ENCODE data around the gene IWS1. TPM values are rescaled to one million over a fixed set of nuclear protein-coding genes. Genes with fewer than 3 reads are reported as not detected.

The IWS1 gene
- total RNA-seq, 1 experiment from 2014 or later: 70.5 TPM

DNA sequence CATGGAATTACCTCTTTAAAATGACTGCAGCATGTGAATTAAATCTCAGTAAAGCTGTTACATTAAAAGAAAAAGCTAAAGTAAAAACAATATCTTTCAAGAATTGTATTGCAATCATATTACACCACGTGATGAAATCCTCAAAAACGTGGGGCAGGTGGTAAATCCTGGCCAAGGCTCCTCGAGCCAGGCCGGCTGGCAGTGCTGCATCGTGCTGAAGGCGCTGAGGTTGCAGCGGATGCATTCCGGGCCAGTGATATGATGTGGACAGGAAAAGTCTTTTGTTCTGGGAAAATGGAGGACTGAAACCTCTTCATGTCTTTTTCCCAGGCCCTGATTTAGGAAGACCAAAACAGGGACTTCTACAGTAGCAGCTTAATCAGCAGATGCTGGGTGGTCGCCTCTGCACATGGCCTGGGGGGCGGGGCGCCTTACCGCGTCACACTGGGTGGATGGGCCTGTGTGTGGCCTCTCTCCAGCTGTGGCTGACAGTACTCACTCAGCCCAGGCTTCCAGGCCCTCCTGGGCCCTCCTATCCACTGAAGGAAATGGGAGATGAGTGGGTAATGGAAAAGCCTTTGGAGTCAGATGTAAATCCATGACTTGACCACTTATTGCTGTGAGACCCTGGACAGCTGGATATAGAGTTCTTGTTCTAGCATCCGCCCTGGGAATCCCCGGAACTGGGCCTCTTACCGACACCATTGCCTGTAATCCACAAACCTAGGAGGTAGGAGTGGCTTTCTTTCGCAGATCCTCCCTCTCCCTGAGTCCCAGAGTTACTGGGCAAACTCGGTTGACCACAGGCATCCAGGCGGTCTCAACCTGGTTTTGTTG is 62.9 kb downstream of the IWS1 start (continued):
- TF ChIP-seq, protein P1, sequence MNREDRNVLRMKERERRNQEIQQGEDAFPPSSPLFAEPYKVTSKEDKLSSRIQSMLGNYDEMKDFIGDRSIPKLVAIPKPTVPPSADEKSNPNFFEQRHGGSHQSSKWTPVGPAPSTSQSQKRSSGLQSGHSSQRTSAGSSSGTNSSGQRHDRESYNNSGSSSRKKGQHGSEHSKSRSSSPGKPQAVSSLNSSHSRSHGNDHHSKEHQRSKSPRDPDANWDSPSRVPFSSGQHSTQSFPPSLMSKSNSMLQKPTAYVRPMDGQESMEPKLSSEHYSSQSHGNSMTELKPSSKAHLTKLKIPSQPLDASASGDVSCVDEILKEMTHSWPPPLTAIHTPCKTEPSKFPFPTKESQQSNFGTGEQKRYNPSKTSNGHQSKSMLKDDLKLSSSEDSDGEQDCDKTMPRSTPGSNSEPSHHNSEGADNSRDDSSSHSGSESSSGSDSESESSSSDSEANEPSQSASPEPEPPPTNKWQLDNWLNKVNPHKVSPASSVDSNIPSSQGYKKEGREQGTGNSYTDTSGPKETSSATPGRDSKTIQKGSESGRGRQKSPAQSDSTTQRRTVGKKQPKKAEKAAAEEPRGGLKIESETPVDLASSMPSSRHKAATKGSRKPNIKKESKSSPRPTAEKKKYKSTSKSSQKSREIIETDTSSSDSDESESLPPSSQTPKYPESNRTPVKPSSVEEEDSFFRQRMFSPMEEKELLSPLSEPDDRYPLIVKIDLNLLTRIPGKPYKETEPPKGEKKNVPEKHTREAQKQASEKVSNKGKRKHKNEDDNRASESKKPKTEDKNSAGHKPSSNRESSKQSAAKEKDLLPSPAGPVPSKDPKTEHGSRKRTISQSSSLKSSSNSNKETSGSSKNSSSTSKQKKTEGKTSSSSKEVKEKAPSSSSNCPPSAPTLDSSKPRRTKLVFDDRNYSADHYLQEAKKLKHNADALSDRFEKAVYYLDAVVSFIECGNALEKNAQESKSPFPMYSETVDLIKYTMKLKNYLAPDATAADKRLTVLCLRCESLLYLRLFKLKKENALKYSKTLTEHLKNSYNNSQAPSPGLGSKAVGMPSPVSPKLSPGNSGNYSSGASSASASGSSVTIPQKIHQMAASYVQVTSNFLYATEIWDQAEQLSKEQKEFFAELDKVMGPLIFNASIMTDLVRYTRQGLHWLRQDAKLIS (CRISPR knock-in tag; IDR thresholded peaks at IDR 0.05; ENCODE audit: borderline replicate concordance): no peak
- TF ChIP-seq, protein P2, sequence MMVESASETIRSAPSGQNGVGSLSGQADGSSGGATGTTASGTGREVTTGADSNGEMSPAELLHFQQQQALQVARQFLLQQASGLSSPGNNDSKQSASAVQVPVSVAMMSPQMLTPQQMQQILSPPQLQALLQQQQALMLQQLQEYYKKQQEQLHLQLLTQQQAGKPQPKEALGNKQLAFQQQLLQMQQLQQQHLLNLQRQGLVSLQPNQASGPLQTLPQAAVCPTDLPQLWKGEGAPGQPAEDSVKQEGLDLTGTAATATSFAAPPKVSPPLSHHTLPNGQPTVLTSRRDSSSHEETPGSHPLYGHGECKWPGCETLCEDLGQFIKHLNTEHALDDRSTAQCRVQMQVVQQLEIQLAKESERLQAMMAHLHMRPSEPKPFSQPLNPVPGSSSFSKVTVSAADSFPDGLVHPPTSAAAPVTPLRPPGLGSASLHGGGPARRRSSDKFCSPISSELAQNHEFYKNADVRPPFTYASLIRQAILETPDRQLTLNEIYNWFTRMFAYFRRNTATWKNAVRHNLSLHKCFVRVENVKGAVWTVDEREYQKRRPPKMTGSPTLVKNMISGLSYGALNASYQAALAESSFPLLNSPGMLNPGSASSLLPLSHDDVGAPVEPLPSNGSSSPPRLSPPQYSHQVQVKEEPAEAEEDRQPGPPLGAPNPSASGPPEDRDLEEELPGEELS (CRISPR knock-in tag; IDR thresholded peaks at IDR 0.05): peak; percentile 63; the same call in 1 of the 2 replicates
- TF ChIP-seq ZNF121 (CRISPR knock-in tag; IDR thresholded peaks at IDR 0.05): peak; percentile 50; the same call in 1 of the 2 replicates
- no peak for TF ChIP-seq ZNF671 (CRISPR knock-in tag; IDR thresholded peaks at IDR 0.05)
- TF ChIP-seq, protein P3, sequence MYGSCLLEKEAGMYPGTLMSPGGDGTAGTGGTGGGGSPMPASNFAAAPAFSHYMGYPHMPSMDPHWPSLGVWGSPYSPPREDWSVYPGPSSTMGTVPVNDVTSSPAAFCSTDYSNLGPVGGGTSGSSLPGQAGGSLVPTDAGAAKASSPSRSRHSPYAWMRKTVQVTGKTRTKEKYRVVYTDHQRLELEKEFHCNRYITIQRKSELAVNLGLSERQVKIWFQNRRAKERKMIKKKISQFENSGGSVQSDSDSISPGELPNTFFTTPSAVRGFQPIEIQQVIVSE (CRISPR knock-in tag; IDR thresholded peaks at IDR 0.05; ENCODE audit: borderline replicate concordance): no peak
- TF ChIP-seq SMAD4 (CRISPR knock-in tag; IDR thresholded peaks at IDR 0.05): no peak
- TF ChIP-seq, protein P4, sequence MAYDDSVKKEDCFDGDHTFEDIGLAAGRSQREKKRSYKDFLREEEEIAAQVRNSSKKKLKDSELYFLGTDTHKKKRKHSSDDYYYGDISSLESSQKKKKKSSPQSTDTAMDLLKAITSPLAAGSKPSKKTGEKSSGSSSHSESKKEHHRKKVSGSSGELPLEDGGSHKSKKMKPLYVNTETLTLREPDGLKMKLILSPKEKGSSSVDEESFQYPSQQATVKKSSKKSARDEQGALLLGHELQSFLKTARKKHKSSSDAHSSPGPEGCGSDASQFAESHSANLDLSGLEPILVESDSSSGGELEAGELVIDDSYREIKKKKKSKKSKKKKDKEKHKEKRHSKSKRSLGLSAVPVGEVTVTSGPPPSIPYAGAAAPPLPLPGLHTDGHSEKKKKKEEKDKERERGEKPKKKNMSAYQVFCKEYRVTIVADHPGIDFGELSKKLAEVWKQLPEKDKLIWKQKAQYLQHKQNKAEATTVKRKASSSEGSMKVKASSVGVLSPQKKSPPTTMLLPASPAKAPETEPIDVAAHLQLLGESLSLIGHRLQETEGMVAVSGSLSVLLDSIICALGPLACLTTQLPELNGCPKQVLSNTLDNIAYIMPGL (CRISPR knock-in tag; IDR thresholded peaks at IDR 0.05): no peak
- TF ChIP-seq, protein P5, sequence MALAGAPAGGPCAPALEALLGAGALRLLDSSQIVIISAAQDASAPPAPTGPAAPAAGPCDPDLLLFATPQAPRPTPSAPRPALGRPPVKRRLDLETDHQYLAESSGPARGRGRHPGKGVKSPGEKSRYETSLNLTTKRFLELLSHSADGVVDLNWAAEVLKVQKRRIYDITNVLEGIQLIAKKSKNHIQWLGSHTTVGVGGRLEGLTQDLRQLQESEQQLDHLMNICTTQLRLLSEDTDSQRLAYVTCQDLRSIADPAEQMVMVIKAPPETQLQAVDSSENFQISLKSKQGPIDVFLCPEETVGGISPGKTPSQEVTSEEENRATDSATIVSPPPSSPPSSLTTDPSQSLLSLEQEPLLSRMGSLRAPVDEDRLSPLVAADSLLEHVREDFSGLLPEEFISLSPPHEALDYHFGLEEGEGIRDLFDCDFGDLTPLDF (CRISPR knock-in tag; IDR thresholded peaks at IDR 0.05): no peak
- TF ChIP-seq SMAD3 (CRISPR knock-in tag; IDR thresholded peaks at IDR 0.05; ENCODE audit: borderline replicate concordance): no peak
- no peak for TF ChIP-seq NFE2L1 (CRISPR knock-in tag; IDR thresholded peaks at IDR 0.05)
- TF ChIP-seq, protein P6, sequence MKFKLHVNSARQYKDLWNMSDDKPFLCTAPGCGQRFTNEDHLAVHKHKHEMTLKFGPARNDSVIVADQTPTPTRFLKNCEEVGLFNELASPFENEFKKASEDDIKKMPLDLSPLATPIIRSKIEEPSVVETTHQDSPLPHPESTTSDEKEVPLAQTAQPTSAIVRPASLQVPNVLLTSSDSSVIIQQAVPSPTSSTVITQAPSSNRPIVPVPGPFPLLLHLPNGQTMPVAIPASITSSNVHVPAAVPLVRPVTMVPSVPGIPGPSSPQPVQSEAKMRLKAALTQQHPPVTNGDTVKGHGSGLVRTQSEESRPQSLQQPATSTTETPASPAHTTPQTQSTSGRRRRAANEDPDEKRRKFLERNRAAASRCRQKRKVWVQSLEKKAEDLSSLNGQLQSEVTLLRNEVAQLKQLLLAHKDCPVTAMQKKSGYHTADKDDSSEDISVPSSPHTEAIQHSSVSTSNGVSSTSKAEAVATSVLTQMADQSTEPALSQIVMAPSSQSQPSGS (CRISPR knock-in tag; IDR thresholded peaks at IDR 0.05; ENCODE audit: borderline replicate concordance, low read depth): no peak
- TF ChIP-seq ZNF138 (CRISPR knock-in tag; conservative IDR thresholded peaks at IDR 0.05): no peak
- no peak for TF ChIP-seq NFYB (CRISPR knock-in tag; conservative IDR thresholded peaks at IDR 0.05; ENCODE audit: low read depth)
- TF ChIP-seq CREM (CRISPR knock-in tag; IDR thresholded peaks at IDR 0.05): no peak
- no peak for TF ChIP-seq ZBTB21 (CRISPR knock-in tag; IDR thresholded peaks at IDR 0.05; ENCODE audit: borderline replicate concordance)
- no peak for TF ChIP-seq TEAD1 (CRISPR knock-in tag; IDR thresholded peaks at IDR 0.05)
- no peak for TF ChIP-seq ZNF232 (CRISPR knock-in tag; IDR thresholded peaks at IDR 0.05)
- TF ChIP-seq JAZF1 (CRISPR knock-in tag; IDR thresholded peaks at IDR 0.05): no peak
- TF ChIP-seq SP1 (CRISPR knock-in tag; conservative IDR thresholded peaks at IDR 0.05): peak; percentile 62
- TF ChIP-seq FOXP1 (CRISPR knock-in tag; IDR thresholded peaks at IDR 0.05; ENCODE audit: borderline replicate concordance): peak; percentile 50; the same call in 1 of the 2 replicates
- peak; percentile 33; the same call in 1 of the 2 replicates for TF ChIP-seq ETV6 (CRISPR knock-in tag; IDR thresholded peaks at IDR 0.05)
- TF ChIP-seq, protein P7, sequence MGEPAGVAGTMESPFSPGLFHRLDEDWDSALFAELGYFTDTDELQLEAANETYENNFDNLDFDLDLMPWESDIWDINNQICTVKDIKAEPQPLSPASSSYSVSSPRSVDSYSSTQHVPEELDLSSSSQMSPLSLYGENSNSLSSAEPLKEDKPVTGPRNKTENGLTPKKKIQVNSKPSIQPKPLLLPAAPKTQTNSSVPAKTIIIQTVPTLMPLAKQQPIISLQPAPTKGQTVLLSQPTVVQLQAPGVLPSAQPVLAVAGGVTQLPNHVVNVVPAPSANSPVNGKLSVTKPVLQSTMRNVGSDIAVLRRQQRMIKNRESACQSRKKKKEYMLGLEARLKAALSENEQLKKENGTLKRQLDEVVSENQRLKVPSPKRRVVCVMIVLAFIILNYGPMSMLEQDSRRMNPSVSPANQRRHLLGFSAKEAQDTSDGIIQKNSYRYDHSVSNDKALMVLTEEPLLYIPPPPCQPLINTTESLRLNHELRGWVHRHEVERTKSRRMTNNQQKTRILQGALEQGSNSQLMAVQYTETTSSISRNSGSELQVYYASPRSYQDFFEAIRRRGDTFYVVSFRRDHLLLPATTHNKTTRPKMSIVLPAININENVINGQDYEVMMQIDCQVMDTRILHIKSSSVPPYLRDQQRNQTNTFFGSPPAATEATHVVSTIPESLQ (CRISPR knock-in tag; IDR thresholded peaks at IDR 0.05): no peak
- TF ChIP-seq, protein P8, sequence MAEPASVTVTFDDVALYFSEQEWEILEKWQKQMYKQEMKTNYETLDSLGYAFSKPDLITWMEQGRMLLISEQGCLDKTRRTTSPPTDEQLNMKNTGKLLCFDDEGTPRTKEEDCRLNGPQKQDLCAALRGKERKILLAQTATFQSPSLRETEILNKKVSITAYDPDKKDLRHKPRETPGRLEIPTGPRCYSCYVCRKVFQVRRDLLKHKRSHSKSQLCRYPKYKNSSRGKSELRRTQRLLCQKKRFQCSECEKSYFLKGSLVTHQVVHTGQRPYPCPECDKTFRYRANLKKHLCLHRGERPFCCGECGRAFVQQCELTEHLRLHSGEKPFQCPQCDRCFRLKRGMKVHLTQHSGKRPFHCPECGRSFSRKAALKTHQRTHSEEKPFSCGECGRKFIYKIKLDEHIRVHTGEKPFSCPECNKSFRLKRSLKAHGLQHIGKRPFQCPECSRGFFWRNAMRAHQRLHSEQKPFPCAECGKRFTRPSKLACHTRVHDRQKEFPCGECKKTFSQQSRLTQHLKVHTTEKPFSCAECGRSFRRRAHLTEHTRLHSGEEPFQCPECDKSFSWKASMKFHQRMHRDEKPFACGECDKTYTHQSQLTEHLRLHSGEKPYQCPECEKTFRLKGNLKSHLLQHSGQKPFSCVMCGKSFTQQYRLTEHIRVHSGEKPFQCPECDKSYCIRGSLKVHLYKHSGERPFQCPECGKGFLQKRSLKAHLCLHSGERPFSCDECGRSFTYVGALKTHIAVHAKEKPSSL (CRISPR knock-in tag; conservative IDR thresholded peaks at IDR 0.05): no peak
